K562 (cell line): Measurements from ENCODE around the gene SREBF1. TPM values are rescaled to one million over a fixed set of nuclear protein-coding genes. Genes with fewer than 3 reads are reported as not detected.
A peak's percentile ranks its signal among the peaks of the same experiment; 100 is the strongest.

Experiments
- ATAC-seq: fragments of 200-7000 bp; cut with Tn5 transposase; 3 replicates; pipeline ENCODE4 v1.9.1; 2020; ENCODE audit warnings: moderate library complexity
- BruUV-seq: library from RNA; stranded (reverse); fragments of 400-500 nt; replicated peaks from 2 replicates; lab custom pipeline; 2021; lab: Mats Ljungman, UMichigan
- CTCF ChIA-PET: fragments of 300-600 bp; formaldehyde crosslinking; extraction: SDS; loops from one replicate; lab custom pipeline; 2021; ENCODE audit warnings: low intra/inter-chr PET ratio; lab: Yijun Ruan, JAX
- POLR2A ChIA-PET: fragments of 300-600, 350-650 bp; sonication (Branson Sonifier 250); formaldehyde crosslinking; extraction: SDS; loops from one replicate; lab custom pipeline; 2021; ENCODE audit warnings: antibody characterized with exemption, inconsistent platforms; lab: Yijun Ruan, JAX
- DNase-seq, 4 experiments: peaks; one replicate each; pipeline versions ENCODE4 v3.0.0 to v3.0.0-alpha.2; 2011 to 2018; ENCODE audit warnings: low spot score in 3 of 4, mixed read lengths in 3 of 4; ENCODE audit errors: extremely low read depth in 1 of 4
- FAIRE-seq: peaks from 2 replicates; lab custom pipeline; 2011; peaks lifted over from hg19 to GRCh38; lab: Jason Lieb, UNC
- H2AFZ ChIP-seq: 2 replicates; pipeline ENCODE4 v1.6.0; 2011; ENCODE audit warnings: low read depth, low read length, control low read depth, inconsistent platforms
- H3K27ac ChIP-seq: fragments of 200-600 bp; 3 replicates; pipeline ENCODE4 v1.8.0; 2011; ENCODE audit warnings: low read depth, mild to moderate bottlenecking, control low read depth, inconsistent platforms, low read length, moderate library complexity, mixed read lengths; ENCODE audit errors: extremely low read depth
- H3K27me3 ChIP-seq, 2 experiments: fragments of 300-600 bp in 1 of 2; 2 replicates in 1 of 2; 3 replicates in 1 of 2; pipeline versions ENCODE4 v1.6.0 to v1.8.0; 2011; ENCODE audit warnings: inconsistent platforms in 2 of 2, low read length in 2 of 2, mild to moderate bottlenecking in 1 of 2, mixed read lengths in 1 of 2, moderate library complexity in 1 of 2; ENCODE audit not compliant: control insufficient read depth in 2 of 2, insufficient read depth in 2 of 2
- H3K36me3 ChIP-seq: fragments of 300-600 bp; 3 replicates; pipeline ENCODE4 v1.8.0; 2011; ENCODE audit warnings: mild to moderate bottlenecking, low read length, inconsistent platforms; ENCODE audit not compliant: control insufficient read depth, insufficient read depth
- H3K4me1 ChIP-seq, 2 experiments: fragments of 200-600 bp in 1 of 2; replicated peaks in 1 of 2; 2 replicates in 1 of 2; 3 replicates in 1 of 2; pipeline versions ENCODE4 v1.5.1 to v1.8.0; 2011; ENCODE audit warnings: inconsistent platforms in 2 of 2, low read length in 2 of 2, mild to moderate bottlenecking in 1 of 2, mixed read lengths in 1 of 2, moderate library complexity in 1 of 2; ENCODE audit not compliant: control insufficient read depth in 2 of 2, insufficient read depth in 2 of 2
- H3K4me2 ChIP-seq: 2 replicates; pipeline ENCODE4 v1.6.1; 2011; ENCODE audit warnings: low read length, control low read depth, inconsistent platforms, mixed read lengths; ENCODE audit not compliant: insufficient read depth
- H3K4me3 ChIP-seq: fragments of 200-600 bp; sonication (generic), shearing (Covaris generic); 2 replicates; pipeline ENCODE4 v1.5.1; 2016; ENCODE audit warnings: control low read depth, inconsistent platforms
- H3K79me2 ChIP-seq: fragments of 200-600 bp; 3 replicates; pipeline ENCODE4 v1.8.0; 2011; ENCODE audit warnings: low read length, inconsistent platforms; ENCODE audit not compliant: control insufficient read depth, insufficient read depth
- H3K9ac ChIP-seq, 2 experiments: 2 replicates each; pipeline versions ENCODE4 v1.6.0 to v1.6.1; 2011; ENCODE audit warnings: low read depth in 2 of 2, low read length in 2 of 2, control low read depth in 1 of 2, inconsistent platforms in 1 of 2, mild to moderate bottlenecking in 1 of 2, mixed read lengths in 1 of 2; ENCODE audit not compliant: insufficient read depth in 1 of 2
- H3K9me1 ChIP-seq: one replicate; pipeline ENCODE4 v1.6.0; 2011; ENCODE audit warnings: inconsistent platforms, mild to moderate bottlenecking, low read length, moderate library complexity; ENCODE audit not compliant: control insufficient read depth, insufficient read depth
- H3K9me3 ChIP-seq: replicated peaks from 2 replicates; pipeline ENCODE4 v1.5.1; 2011; ENCODE audit warnings: low read depth, low read length, inconsistent platforms; ENCODE audit not compliant: control insufficient read depth, insufficient read depth
- H4K20me1 ChIP-seq: replicated peaks from 2 replicates; pipeline ENCODE4 v1.6.1; 2011; ENCODE audit warnings: low read length, inconsistent platforms, mixed read lengths; ENCODE audit not compliant: control insufficient read depth, insufficient read depth
- RBM34 ChIP-seq: fragments of 200-400 bp; formaldehyde crosslinking; IDR thresholded peaks from 2 replicates; pipeline ENCODE4 v1.6.1; 2018; ENCODE audit warnings: low read length, borderline replicate concordance; ENCODE audit not compliant: insufficient read depth
- WGBS: fragments of 100-300 bp; shearing (Covaris generic); methylation state at CpG from one replicate; pipeline ENCODE4 v1.1.6; 2016; ENCODE audit warnings: low coverage, mixed read lengths; ENCODE audit not compliant: insufficient coverage; ENCODE audit errors: missing lambda C conversion rate; 5-methylcytosine and 5-hydroxymethylcytosine counted together
- in situ Hi-C: fragments of 300-500 bp; cut with MboI; formaldehyde crosslinking; loops from 4 replicates; pipeline ENCODE4 v1.15.0; 2018; ENCODE audit warnings: inconsistent platforms, mixed read lengths
- intact Hi-C: fragments of 100-400 bp; cut with micrococcal nuclease; formaldehyde crosslinking; loops from 2 replicates; pipeline ENCODE4 v1.14.2; 2022
- polyA plus RNA-seq, 8 experiments: library from polyadenylated mRNA; depleted of rRNA in 4 of 8; stranded (reverse) in 5 of 8; unstranded in 3 of 8; fragments of >200 nt; fragmentation: Nextera tagmentation in 2 of 8; fragmentation: Illumina TruSeq in 1 of 8; extraction: Ambion mirVana in 2 of 8; extraction: Trizol in 1 of 8; gene quantifications; 2 replicates each; pipeline versions ENCODE4 v1.2.1 to v1.2.3, GENCODE V29; 2011 to 2014; ENCODE audit warnings: inconsistent platforms in 1 of 8, missing spikeins in 1 of 8
- total RNA-seq, 7 experiments: library from RNA; depleted of rRNA in 6 of 7; stranded (reverse); fragments of >200 nt in 6 of 7; fragmentation: Illumina TruSeq in 2 of 7; extraction: Trizol in 2 of 7; gene quantifications; 2 replicates each; pipeline versions ENCODE4 v1.2.1 to v1.2.3, GENCODE V29; 2011 to 2021; ENCODE audit warnings: low replicate concordance in 1 of 7
- TF ChIP-seq, protein P1 (sequence below): fragments of 450-650 bp; formaldehyde crosslinking; IDR thresholded peaks from 2 replicates; pipeline ENCODE4 v1.4.0; 2020; ENCODE audit warnings: mild to moderate bottlenecking, moderate library complexity

The SREBF1 gene
- total and polyA plus RNA-seq, 9 of the 15 experiments (the other 6 are each of a cell fraction or from before 2014, with no cell fraction given), result 1.6 to 169 (median 69.4) TPM

DNA sequence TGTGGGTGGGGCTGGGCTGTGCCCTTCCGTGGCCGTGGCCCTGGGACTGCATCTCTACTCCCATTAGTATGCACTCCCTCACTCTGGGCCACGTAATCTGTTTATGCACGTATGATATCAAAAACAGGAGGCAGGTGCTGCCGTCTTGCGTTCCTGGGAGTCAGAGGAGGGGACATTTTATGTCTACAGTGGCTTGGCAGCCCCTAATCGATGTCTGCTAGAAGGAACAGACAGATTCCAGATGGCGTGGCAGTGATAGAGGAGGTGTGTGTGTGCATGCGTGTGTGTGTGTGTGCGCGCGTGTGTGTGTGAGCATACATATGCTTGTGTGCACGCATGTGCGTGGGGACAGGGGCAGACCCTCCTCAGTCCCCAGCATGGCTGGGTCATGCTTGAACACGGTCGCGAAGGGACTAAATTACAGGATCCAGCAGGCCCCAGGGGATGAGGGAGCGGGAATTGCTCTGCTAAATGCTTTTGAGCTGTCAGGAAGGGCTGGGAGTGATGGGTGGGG lies 44.7 kb downstream of the SREBF1 start:
- no TSS peak for BruUV-seq
- ChIA-PET CTCF (no interaction called here), POLR2A (no interaction called here)
- TF ChIP-seq RBM34, result no peak
- TF ChIP-seq, protein P1, sequence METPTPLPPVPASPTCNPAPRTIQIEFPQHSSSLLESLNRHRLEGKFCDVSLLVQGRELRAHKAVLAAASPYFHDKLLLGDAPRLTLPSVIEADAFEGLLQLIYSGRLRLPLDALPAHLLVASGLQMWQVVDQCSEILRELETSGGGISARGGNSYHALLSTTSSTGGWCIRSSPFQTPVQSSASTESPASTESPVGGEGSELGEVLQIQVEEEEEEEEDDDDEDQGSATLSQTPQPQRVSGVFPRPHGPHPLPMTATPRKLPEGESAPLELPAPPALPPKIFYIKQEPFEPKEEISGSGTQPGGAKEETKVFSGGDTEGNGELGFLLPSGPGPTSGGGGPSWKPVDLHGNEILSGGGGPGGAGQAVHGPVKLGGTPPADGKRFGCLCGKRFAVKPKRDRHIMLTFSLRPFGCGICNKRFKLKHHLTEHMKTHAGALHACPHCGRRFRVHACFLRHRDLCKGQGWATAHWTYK (CRISPR knock-in tag), result 0 out of 2 replicates have a peak, but pooled peaks have one; percentile 28
- no peak overlapping the region for H2AFZ ChIP-seq
- ATAC-seq (no peak), DNase-seq (no peak), FAIRE-seq (no peak)
- peak overlapping the region in 1 of 2 experiments; percentile 71; a peak in 2 of 4 replicates for H3K9ac ChIP-seq
- no peaks in the 10 kb centered on the region for H3K9me3 ChIP-seq
- in situ Hi-C loops (no loop called here), intact Hi-C loops (no loop called here)
- 75% methylated on average over 15 of the region's 18 CpGs for whole genome bisulfite sequencing
- H3K4me2 ChIP-seq, result no peak overlapping the region
- H3K79me2 ChIP-seq, result no peaks in the 10 kb centered on the region
- no peak overlapping the region for H3K27ac ChIP-seq
- no peak overlapping the region for H3K4me3 ChIP-seq
- peaks cover 0 to 55% of the 10 kb centered on the region in 2 experiments; a peak in 3 of 5 replicates for H3K4me1 ChIP-seq
- H4K20me1 ChIP-seq, result no peaks in the 10 kb centered on the region
- H3K9me1 ChIP-seq, result no peaks in the 10 kb centered on the region
- peaks cover 20% of the 10 kb centered on the region; the same call in 2 of the 3 replicates for H3K36me3 ChIP-seq
- H3K27me3 ChIP-seq, result no peaks in the 10 kb centered on the region
